Spleen (tissue), 11 donors: ENCODE results near the gene PAK1. TPM values are rescaled to one million over a fixed set of nuclear protein-coding genes. Genes with fewer than 3 reads are reported as not detected.

Experiments
- DNase-seq: peaks from one replicate; pipeline ENCODE4 v3.0.0-alpha.2; 2020
- H3K27ac ChIP-seq, 8 donors: fragments of 200-600 bp; sonication (generic) in 7 of 8; 1 replicate in 4 of 8; 2 replicates in 4 of 8; pipeline versions ENCODE4 v1.5.0 to v1.8.0; 2016 to 2021; ENCODE audit warnings: inconsistent platforms in 4 of 8, mild to moderate bottlenecking in 4 of 8, moderate library complexity in 1 of 8
- H3K27me3 ChIP-seq, 7 donors: fragments of 200-600 bp; sonication (generic) in 6 of 7; replicated peaks in 1 of 7; 1 replicate in 4 of 7; 2 replicates in 3 of 7; pipeline versions ENCODE4 v1.5.0 to v1.8.0; 2016 to 2021; ENCODE audit warnings: inconsistent platforms in 3 of 7, mild to moderate bottlenecking in 1 of 7
- H3K36me3 ChIP-seq, 6 donors: fragments of 200-600 bp; sonication (generic) in 5 of 6; 1 replicate in 4 of 6; 2 replicates in 2 of 6; pipeline versions ENCODE4 v1.5.0 to v1.8.0; 2016 to 2021; ENCODE audit warnings: inconsistent platforms in 2 of 6
- H3K4me1 ChIP-seq, 6 donors: fragments of 200-600 bp; sonication (generic) in 5 of 6; 1 replicate in 3 of 6; 2 replicates in 3 of 6; pipeline versions ENCODE4 v1.5.0 to v1.8.0; 2016 to 2021; ENCODE audit warnings: inconsistent platforms in 3 of 6
- H3K4me3 ChIP-seq, 8 donors: fragments of 200-600 bp; sonication (generic) in 7 of 8; 1 replicate in 4 of 8; 2 replicates in 4 of 8; pipeline versions ENCODE4 v1.5.0 to v1.8.0; 2016 to 2021; ENCODE audit warnings: inconsistent platforms in 4 of 8, mild to moderate bottlenecking in 4 of 8, moderate library complexity in 2 of 8
- H3K9me3 ChIP-seq, 8 donors: fragments of 200-600 bp; sonication (generic) in 7 of 8; 1 replicate in 4 of 8; 2 replicates in 4 of 8; pipeline versions ENCODE4 v1.5.0 to v1.8.0; 2016 to 2021; ENCODE audit warnings: inconsistent platforms in 4 of 8
- POLR2A ChIP-seq, 3 donors: fragments of 450-650 bp; IDR thresholded peaks; one replicate each; pipeline ENCODE4 v1.5.1; 2017; ENCODE audit warnings: antibody characterized with exemption in 3 of 3, mild to moderate bottlenecking in 1 of 3
- POLR2AphosphoS5 ChIP-seq, 3 donors: sonication (generic); formaldehyde crosslinking; IDR thresholded peaks; one replicate each; pipeline ENCODE4 v1.5.1; 2017; ENCODE audit warnings: antibody characterized with exemption in 3 of 3
- WGBS, 5 donors: extraction: QIAGEN DNeasy Blood & Tissue Kit in 3 of 5; methylation state at CpG; one replicate each; pipeline versions ENCODE4 v1.1.5 to v1.1.7; 2013 to 2018; 5-methylcytosine and 5-hydroxymethylcytosine counted together
- intact Hi-C: fragments of 100-400 bp; cut with DNase I; formaldehyde crosslinking; loops from one replicate; pipeline ENCODE4 v1.15.0; 2023; ENCODE audit warnings: low total_unique reads
- polyA plus RNA-seq, 3 donors: library from polyadenylated mRNA; stranded (reverse); fragments of 200-250 nt; gene quantifications; one replicate each; pipeline ENCODE4 v1.2.1, GENCODE V29; 2013
- total RNA-seq, 7 donors: library from RNA; depleted of rRNA in 3 of 7; stranded (reverse); fragments of >200 nt in 3 of 7; fragmentation: NEBNext Ultra II Directional in 4 of 7; extraction: Animal tissue kit (Norgen Biotek cat#: 25700) in 4 of 7; gene quantifications; one replicate each; pipeline versions ENCODE4 v1.1.0 to v1.2.1, GENCODE V29; 2016 to 2021
- TF ChIP-seq, protein P1 (sequence below), 11 experiments: fragments of 200-600 bp in 7 of 11; fragments of 450-650 bp in 4 of 11; sonication (generic) in 4 of 11; IDR thresholded peaks in 8 of 11; conservative IDR thresholded peaks in 3 of 11; 1 replicate in 7 of 11; 2 replicates in 4 of 11; pipeline versions ENCODE4 v1.4.0 to v1.8.0; 2016 to 2021; ENCODE audit warnings: antibody characterized with exemption in 11 of 11, inconsistent platforms in 4 of 11, mild to moderate bottlenecking in 1 of 11
- donor health status: healthy with polysubstance abuse.
- donor health status: DM: no; HTN: no; CAD: no; lungs with moderate emphysema.
- donor health status: DM: no; HTN: no; CAD: no.
- donor health status: Bipolar disorder and iron deficiency.
- donor health status: healthy.
- donor health status: DM: no; HTN: no; CAD: no.
- donor health status: DM: yes; HTN: yes; CAD: no.

PAK1 gene
- total and polyA plus RNA-seq, 10 donors: 9.3 to 76.5 (median 37.5) TPM

DNA sequence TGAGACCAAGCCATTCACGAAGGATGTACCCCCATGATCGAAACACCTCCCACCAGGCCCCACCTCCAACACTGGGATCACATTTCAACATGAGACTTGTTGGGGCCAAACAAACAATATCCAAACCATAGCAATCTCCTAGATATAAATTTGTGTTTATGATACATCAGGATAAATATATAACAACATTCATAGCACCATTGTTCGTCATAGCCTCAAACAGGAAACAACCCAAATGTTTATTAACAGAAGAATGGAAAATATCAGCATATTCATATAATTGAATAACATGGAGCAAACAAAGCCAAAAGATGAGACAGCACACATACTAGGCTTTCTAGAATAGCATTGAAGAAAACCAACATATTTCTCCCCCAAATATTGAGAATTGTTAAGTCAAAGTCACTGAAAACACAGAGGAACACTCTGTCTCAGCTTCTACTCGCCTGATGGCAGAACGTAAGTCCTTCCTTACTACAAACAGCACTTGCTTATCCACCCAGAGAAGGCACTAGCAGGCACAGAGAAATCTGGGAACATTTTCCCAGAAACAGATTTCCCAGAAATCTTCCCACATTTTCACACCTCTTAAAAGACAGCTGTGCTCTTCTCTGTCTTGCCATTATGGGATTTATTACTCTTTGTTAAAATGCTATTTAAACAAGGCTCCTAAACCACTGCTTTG lies 164.4 kb downstream of the PAK1 start:
- DNase-seq: no peak
- intact Hi-C loops: no loop called here
- no peak overlapping the region for H3K4me3 ChIP-seq
- no peak overlapping the region for H3K27ac ChIP-seq
- no peak for TF ChIP-seq POLR2AphosphoS5 (IDR thresholded peaks at IDR 0.05)
- 85 to 92% (median 90%) methylated on average over 5 of the region's 5 CpGs for WGBS, 5 donors
- H3K27me3 ChIP-seq: no peaks in the 10 kb centered on the region
- no peaks in the 10 kb centered on the region for H3K36me3 ChIP-seq
- no peaks in the 10 kb centered on the region for H3K9me3 ChIP-seq
- H3K4me1 ChIP-seq: no peaks in the 10 kb centered on the region

DNA sequence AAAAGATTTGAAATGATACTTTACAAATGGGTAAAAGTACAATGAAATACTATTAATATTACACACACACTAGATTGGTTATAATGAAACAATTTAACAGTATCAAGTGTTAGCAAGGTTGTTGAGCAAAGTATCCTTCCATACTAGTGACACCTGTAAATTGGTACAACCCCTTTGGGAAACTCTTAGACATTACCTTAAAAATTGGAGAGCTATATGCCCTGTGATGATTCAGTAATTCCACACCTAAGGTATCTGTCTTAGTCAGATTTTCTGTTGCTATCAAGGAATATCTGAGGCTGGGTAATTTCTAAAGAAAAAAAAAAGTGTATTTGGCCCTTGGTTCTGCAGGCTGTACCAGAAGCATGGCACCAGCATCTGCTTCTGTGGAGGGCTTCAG lies 165.1 kb downstream of the PAK1 start:
- Histone ChIP-seq H3K36me3 (no peaks in the 10 kb centered on the region), H3K27ac (no peak overlapping the region), H3K4me1 (no peaks in the 10 kb centered on the region), H3K4me3 (no peak overlapping the region), H3K9me3 (no peaks in the 10 kb centered on the region), H3K27me3 (no peaks in the 10 kb centered on the region)
- intact Hi-C loops: no loop called here
- no peak for TF ChIP-seq POLR2AphosphoS5 (IDR thresholded peaks at IDR 0.05)
- TF ChIP-seq POLR2A (IDR thresholded peaks at IDR 0.05): no peak
- TF ChIP-seq, protein P1, sequence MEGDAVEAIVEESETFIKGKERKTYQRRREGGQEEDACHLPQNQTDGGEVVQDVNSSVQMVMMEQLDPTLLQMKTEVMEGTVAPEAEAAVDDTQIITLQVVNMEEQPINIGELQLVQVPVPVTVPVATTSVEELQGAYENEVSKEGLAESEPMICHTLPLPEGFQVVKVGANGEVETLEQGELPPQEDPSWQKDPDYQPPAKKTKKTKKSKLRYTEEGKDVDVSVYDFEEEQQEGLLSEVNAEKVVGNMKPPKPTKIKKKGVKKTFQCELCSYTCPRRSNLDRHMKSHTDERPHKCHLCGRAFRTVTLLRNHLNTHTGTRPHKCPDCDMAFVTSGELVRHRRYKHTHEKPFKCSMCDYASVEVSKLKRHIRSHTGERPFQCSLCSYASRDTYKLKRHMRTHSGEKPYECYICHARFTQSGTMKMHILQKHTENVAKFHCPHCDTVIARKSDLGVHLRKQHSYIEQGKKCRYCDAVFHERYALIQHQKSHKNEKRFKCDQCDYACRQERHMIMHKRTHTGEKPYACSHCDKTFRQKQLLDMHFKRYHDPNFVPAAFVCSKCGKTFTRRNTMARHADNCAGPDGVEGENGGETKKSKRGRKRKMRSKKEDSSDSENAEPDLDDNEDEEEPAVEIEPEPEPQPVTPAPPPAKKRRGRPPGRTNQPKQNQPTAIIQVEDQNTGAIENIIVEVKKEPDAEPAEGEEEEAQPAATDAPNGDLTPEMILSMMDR (IDR thresholded peaks at IDR 0.05 in 8 of 11, conservative IDR thresholded peaks at IDR 0.05 in 3 of 11): no peak
- DNase-seq: no peak

DNA sequence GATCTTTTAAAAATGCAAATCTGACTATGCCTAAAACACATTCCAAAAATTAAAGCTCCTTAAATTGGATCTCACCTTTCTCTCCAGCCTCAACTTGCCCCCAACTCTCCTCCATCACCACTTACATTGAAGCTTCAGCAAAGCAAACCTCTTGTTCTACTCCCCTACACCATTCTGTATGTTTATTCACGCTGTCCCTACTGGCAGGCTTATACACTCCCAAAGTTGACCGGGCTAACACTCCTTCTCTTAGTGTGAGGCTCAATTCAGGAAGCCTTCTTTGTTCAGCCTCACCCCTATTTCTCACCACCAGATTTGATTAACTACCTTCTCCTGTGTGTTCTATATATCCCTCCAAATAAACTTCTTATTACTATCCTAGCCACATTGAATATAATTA lies 170.6 kb downstream of the PAK1 start:
- Histone ChIP-seq H3K9me3 (no peaks in the 10 kb centered on the region), H3K4me1 (no peaks in the 10 kb centered on the region), H3K36me3 (no peaks in the 10 kb centered on the region), H3K27ac (no peak overlapping the region), H3K4me3 (no peak overlapping the region), H3K27me3 (no peaks in the 10 kb centered on the region)
- intact Hi-C loops: no loop called here
- TF ChIP-seq POLR2A (IDR thresholded peaks at IDR 0.05) (no peak), POLR2AphosphoS5 (IDR thresholded peaks at IDR 0.05) (no peak)
- TF ChIP-seq, protein P1 (IDR thresholded peaks at IDR 0.05 in 8 of 11, conservative IDR thresholded peaks at IDR 0.05 in 3 of 11): no peak
- no peak for DNase-seq
- WGBS, 5 donors: 82 to 97% (median 94%) methylated on average over 2 of the region's 2 CpGs

DNA sequence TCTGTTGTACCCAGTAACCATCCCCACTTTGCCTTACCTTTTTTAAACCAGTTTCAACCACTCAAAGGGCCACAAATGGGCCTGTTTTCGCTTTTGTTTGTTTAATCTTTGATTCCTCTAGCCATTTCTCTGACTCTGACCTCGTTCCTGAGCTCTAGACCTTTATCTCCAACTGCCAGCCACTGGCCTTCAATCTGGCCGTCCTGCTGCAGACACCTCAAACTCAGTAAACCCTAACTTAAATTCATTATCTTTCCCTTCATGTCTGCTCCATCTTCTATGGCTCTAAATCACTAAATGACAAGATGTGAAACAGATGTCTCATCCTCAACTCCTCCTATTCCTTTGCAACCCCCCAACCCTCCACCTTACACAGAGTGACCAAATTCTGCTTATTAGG lies 171.1 kb downstream of the PAK1 start:
- Histone ChIP-seq H3K36me3 (no peaks in the 10 kb centered on the region), H3K27ac (no peak overlapping the region), H3K9me3 (no peaks in the 10 kb centered on the region), H3K4me1 (no peaks in the 10 kb centered on the region), H3K4me3 (no peak overlapping the region), H3K27me3 (no peaks in the 10 kb centered on the region)
- no peak for DNase-seq
- WGBS, 5 donors: 68 to 80% (median 75%) methylated on average over 3 of the region's 3 CpGs
- TF ChIP-seq POLR2AphosphoS5 (IDR thresholded peaks at IDR 0.05) (no peak), POLR2A (IDR thresholded peaks at IDR 0.05) (no peak)
- TF ChIP-seq, protein P1 (IDR thresholded peaks at IDR 0.05 in 8 of 11, conservative IDR thresholded peaks at IDR 0.05 in 3 of 11): no peak
- intact Hi-C loops: no loop called here

DNA sequence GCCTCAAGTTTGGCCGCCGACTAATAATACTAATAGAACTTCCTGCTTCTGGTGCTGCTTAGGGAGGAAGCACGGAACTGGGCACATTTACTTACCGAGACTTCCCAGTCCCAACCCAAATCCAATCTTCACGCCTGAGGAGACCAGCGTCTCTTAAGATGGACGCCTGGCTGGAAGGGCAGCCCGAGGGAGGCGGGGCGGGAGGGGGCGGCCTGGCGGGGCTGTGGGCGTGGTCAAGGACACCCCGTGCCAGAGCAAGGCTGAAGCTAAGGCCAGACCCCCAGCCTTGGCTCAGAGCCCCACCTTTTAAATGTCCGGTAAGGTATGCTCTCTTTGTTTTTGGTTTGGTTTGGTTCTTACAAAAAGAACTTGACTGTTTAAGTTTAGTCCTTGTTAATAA lies 172.4 kb downstream of the PAK1 start, which contains the start of gene GDPD4:
GDPD4 (minus strand) TSS at position 177 of the 400 bp plus-strand sequence. CDS start 16,549 bp downstream, outside the sequence.
- intact Hi-C loops: no loop called here
- Histone ChIP-seq H3K27me3 (no peaks in the 10 kb centered on the region), H3K36me3 (no peaks in the 10 kb centered on the region), H3K27ac (no peak within 1 kb of the TSS), H3K9me3 (no peaks in the 10 kb centered on the region), H3K4me1 (no peaks in the 10 kb centered on the region), H3K4me3 (no peak within 1 kb of the TSS)
- no peak for DNase-seq
- TF ChIP-seq POLR2AphosphoS5 (IDR thresholded peaks at IDR 0.05): no peak
- TF ChIP-seq POLR2A (IDR thresholded peaks at IDR 0.05): no peak
- TF ChIP-seq, protein P1 (IDR thresholded peaks at IDR 0.05 in 8 of 11, conservative IDR thresholded peaks at IDR 0.05 in 3 of 11): no peak
- 86 to 93% (median 90%) methylated on average over 15 of the region's 15 CpGs for WGBS, 5 donors
